Measurements from ENCODE around the gene MYMK.

GRCh38 chr9:133531293-133531692 lies 6.5 kb upstream of the MYMK start:
- TF ChIP-seq, protein P1, sequence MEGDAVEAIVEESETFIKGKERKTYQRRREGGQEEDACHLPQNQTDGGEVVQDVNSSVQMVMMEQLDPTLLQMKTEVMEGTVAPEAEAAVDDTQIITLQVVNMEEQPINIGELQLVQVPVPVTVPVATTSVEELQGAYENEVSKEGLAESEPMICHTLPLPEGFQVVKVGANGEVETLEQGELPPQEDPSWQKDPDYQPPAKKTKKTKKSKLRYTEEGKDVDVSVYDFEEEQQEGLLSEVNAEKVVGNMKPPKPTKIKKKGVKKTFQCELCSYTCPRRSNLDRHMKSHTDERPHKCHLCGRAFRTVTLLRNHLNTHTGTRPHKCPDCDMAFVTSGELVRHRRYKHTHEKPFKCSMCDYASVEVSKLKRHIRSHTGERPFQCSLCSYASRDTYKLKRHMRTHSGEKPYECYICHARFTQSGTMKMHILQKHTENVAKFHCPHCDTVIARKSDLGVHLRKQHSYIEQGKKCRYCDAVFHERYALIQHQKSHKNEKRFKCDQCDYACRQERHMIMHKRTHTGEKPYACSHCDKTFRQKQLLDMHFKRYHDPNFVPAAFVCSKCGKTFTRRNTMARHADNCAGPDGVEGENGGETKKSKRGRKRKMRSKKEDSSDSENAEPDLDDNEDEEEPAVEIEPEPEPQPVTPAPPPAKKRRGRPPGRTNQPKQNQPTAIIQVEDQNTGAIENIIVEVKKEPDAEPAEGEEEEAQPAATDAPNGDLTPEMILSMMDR (conservative IDR thresholded peaks at IDR 0.05; ENCODE audit: low read depth in 2 of 2): no peak
- TF ChIP-seq EZH2phosphoT487 (IDR thresholded peaks at IDR 0.05; ENCODE audit: unreplicated experiment) (no peak), ZNF462 (CRISPR knock-in tag; IDR thresholded peaks at IDR 0.05) (no peak), EZH2 (IDR thresholded peaks at IDR 0.05; ENCODE audit: low read depth, unreplicated experiment) (no peak), POLR2AphosphoS5 (IDR thresholded peaks at IDR 0.05; ENCODE audit: low read depth) (no peak), CREB1 (CRISPR knock-in tag; IDR thresholded peaks at IDR 0.05; ENCODE audit: low read depth) (no peak), ZNF114 (CRISPR knock-in tag; IDR thresholded peaks at IDR 0.05) (no peak), ZNF331 (CRISPR knock-in tag; IDR thresholded peaks at IDR 0.05; ENCODE audit: low read depth) (no peak), JUNB (IDR thresholded peaks at IDR 0.05; ENCODE audit: unreplicated experiment) (no peak), NANOG (IDR thresholded peaks at IDR 0.05; ENCODE audit: borderline replicate concordance) (no peak), STAT1 (IDR thresholded peaks at IDR 0.05; ENCODE audit: unreplicated experiment) (no peak)
- TF ChIP-seq, protein P2, sequence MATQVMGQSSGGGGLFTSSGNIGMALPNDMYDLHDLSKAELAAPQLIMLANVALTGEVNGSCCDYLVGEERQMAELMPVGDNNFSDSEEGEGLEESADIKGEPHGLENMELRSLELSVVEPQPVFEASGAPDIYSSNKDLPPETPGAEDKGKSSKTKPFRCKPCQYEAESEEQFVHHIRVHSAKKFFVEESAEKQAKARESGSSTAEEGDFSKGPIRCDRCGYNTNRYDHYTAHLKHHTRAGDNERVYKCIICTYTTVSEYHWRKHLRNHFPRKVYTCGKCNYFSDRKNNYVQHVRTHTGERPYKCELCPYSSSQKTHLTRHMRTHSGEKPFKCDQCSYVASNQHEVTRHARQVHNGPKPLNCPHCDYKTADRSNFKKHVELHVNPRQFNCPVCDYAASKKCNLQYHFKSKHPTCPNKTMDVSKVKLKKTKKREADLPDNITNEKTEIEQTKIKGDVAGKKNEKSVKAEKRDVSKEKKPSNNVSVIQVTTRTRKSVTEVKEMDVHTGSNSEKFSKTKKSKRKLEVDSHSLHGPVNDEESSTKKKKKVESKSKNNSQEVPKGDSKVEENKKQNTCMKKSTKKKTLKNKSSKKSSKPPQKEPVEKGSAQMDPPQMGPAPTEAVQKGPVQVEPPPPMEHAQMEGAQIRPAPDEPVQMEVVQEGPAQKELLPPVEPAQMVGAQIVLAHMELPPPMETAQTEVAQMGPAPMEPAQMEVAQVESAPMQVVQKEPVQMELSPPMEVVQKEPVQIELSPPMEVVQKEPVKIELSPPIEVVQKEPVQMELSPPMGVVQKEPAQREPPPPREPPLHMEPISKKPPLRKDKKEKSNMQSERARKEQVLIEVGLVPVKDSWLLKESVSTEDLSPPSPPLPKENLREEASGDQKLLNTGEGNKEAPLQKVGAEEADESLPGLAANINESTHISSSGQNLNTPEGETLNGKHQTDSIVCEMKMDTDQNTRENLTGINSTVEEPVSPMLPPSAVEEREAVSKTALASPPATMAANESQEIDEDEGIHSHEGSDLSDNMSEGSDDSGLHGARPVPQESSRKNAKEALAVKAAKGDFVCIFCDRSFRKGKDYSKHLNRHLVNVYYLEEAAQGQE (IDR thresholded peaks at IDR 0.05; ENCODE audit: unreplicated experiment): no peak
- TF ChIP-seq, protein P3, sequence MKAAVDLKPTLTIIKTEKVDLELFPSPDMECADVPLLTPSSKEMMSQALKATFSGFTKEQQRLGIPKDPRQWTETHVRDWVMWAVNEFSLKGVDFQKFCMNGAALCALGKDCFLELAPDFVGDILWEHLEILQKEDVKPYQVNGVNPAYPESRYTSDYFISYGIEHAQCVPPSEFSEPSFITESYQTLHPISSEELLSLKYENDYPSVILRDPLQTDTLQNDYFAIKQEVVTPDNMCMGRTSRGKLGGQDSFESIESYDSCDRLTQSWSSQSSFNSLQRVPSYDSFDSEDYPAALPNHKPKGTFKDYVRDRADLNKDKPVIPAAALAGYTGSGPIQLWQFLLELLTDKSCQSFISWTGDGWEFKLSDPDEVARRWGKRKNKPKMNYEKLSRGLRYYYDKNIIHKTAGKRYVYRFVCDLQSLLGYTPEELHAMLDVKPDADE (IDR thresholded peaks at IDR 0.05): no peak

Data from GM23338 (cell line).